HepG2 (cell line): ENCODE measurements around the gene CAPN11. TPM values are rescaled to one million over a fixed set of nuclear protein-coding genes. Genes with fewer than 3 reads are reported as not detected.

Source experiments
- ATAC-seq: fragments of 200-7000 bp; cut with Tn5 transposase; 3 replicates; pipeline ENCODE4 v1.9.1; 2020; ENCODE audit warnings: mild to moderate bottlenecking, moderate library complexity
- BruUV-seq: library from RNA; stranded (reverse); fragments of 400-500 nt; replicated peaks from 2 replicates; lab custom pipeline; 2021; lab: Mats Ljungman, UMichigan
- CTCF ChIA-PET: fragments of 300-600 bp; formaldehyde crosslinking; extraction: SDS; loops from one replicate; lab custom pipeline; 2021; ENCODE audit warnings: low total read pairs, inconsistent platforms, low intra/inter-chr PET ratio; lab: Yijun Ruan, JAX
- POLR2A ChIA-PET: fragments of 350-600 bp; sonication (Branson Sonifier 250); formaldehyde crosslinking; loops from one replicate; lab custom pipeline; 2020; ENCODE audit warnings: antibody characterized with exemption, inconsistent platforms; lab: Yijun Ruan, JAX
- DNase-seq: peaks from one replicate; pipeline ENCODE4 v3.0.0-alpha.2; 2015; ENCODE audit warnings: low spot score
- FAIRE-seq: peaks from 3 replicates; lab custom pipeline; 2011; peaks lifted over from hg19 to GRCh38; lab: Jason Lieb, UNC
- H2AFZ ChIP-seq: one replicate; pipeline ENCODE4 v1.6.1; 2011; ENCODE audit warnings: low read length, inconsistent platforms
- H3K27ac ChIP-seq: fragments of 300-600 bp; 3 replicates; pipeline ENCODE4 v1.8.0; 2011; ENCODE audit warnings: mixed run types, mild to moderate bottlenecking, mixed read lengths, low read length, inconsistent platforms; ENCODE audit not compliant: insufficient read depth; ENCODE audit errors: extremely low read length
- H3K27me3 ChIP-seq, 2 experiments: fragments of 200-600 bp in 1 of 2; 2 replicates in 1 of 2; 3 replicates in 1 of 2; pipeline versions ENCODE4 v1.6.0 to v1.8.0; 2011; ENCODE audit warnings: low read length in 2 of 2, mild to moderate bottlenecking in 2 of 2, moderate library complexity in 2 of 2, inconsistent platforms in 1 of 2; ENCODE audit not compliant: insufficient read depth in 2 of 2, control insufficient read depth in 1 of 2
- H3K36me3 ChIP-seq, 2 experiments: fragments of 200-600 bp in 1 of 2; replicated peaks in 1 of 2; 2 replicates in 1 of 2; 3 replicates in 1 of 2; pipeline versions ENCODE4 v1.5.1 to v1.8.0; 2011; ENCODE audit warnings: low read length in 2 of 2, inconsistent platforms in 1 of 2; ENCODE audit not compliant: insufficient read depth in 2 of 2, control insufficient read depth in 1 of 2
- H3K4me1 ChIP-seq: 2 replicates; pipeline ENCODE4 v1.5.1; 2012; ENCODE audit warnings: low read length, inconsistent platforms; ENCODE audit not compliant: insufficient read depth
- H3K4me2 ChIP-seq: 2 replicates; pipeline ENCODE4 v1.6.0; 2011; ENCODE audit warnings: low read depth, low read length, inconsistent platforms
- H3K4me3 ChIP-seq, 3 experiments: fragments of 200-600 bp in 1 of 3; sonication (generic), shearing (Covaris generic) in 1 of 3; replicated peaks in 1 of 3; 2 replicates each; pipeline ENCODE4 v1.5.1; 2011 to 2016; ENCODE audit warnings: low read length in 3 of 3, inconsistent platforms in 2 of 3, low read depth in 2 of 3, mild to moderate bottlenecking in 2 of 3, control low read depth in 1 of 3, mixed read lengths in 1 of 3; ENCODE audit not compliant: insufficient read depth in 1 of 3
- H3K79me2 ChIP-seq: one replicate; pipeline ENCODE4 v1.6.1; 2011; ENCODE audit warnings: low read length, inconsistent platforms; ENCODE audit not compliant: insufficient read depth
- H3K9ac ChIP-seq: 2 replicates; pipeline ENCODE4 v1.6.0; 2011; ENCODE audit warnings: mild to moderate bottlenecking, low read depth, low read length, inconsistent platforms; ENCODE audit not compliant: insufficient read depth
- H3K9me3 ChIP-seq: 2 replicates; pipeline ENCODE4 v1.5.1; 2012; ENCODE audit warnings: mild to moderate bottlenecking, low read length
- H4K20me1 ChIP-seq: 2 replicates; pipeline ENCODE4 v1.6.0; 2011; ENCODE audit warnings: inconsistent platforms, mild to moderate bottlenecking, low read length, moderate library complexity; ENCODE audit not compliant: insufficient read depth
- CBFB ChIP-seq: sonication (generic); formaldehyde crosslinking; IDR thresholded peaks from 2 replicates; pipeline ENCODE4 v1.4.0; 2020; ENCODE audit warnings: missing genetic modification reagents
- KLF12 ChIP-seq: sonication (generic); formaldehyde crosslinking; IDR thresholded peaks from 2 replicates; pipeline ENCODE4 v1.4.0; 2020; ENCODE audit warnings: missing genetic modification reagents, borderline replicate concordance
- SAP130 ChIP-seq: IDR thresholded peaks from 2 replicates; pipeline ENCODE4 v1.6.1; 2016; ENCODE audit warnings: low read depth
- ZNF121 ChIP-seq: sonication (generic); formaldehyde crosslinking; IDR thresholded peaks from 2 replicates; pipeline ENCODE4 v1.5.0; 2020; ENCODE audit warnings: mild to moderate bottlenecking, missing genetic modification reagents
- ZNF3 ChIP-seq: IDR thresholded peaks from 2 replicates; pipeline ENCODE4 v1.7.0; 2017; ENCODE audit warnings: inconsistent platforms
- ZNF343 ChIP-seq: sonication (generic); formaldehyde crosslinking; IDR thresholded peaks from 2 replicates; pipeline ENCODE4 v1.4.0; 2020; ENCODE audit warnings: mild to moderate bottlenecking, missing genetic modification reagents
- WGBS: methylation state at CpG from one replicate; pipeline ENCODE4 v1.1.6; 2017; ENCODE audit warnings: low lambda C conversion rate; 5-methylcytosine and 5-hydroxymethylcytosine counted together
- in situ Hi-C: cut with HindIII; loops from 2 replicates; pipeline ENCODE4 v1.10.0; 2017; ENCODE audit warnings: low pct_unique_long_range_greater_than_20kb; ENCODE audit not compliant: extremely low pct_ligation_motif_present
- intact Hi-C: fragments of 100-400 bp; cut with micrococcal nuclease; formaldehyde crosslinking; loops from one replicate; pipeline ENCODE4 v1.10.0; 2022; ENCODE audit not compliant: unreplicated experiment
- polyA plus RNA-seq, 8 experiments: library from polyadenylated mRNA; depleted of rRNA in 3 of 8; stranded (reverse) in 7 of 8; unstranded in 1 of 8; fragments of >200 nt; fragmentation: Illumina TruSeq in 4 of 8; extraction: Trizol in 4 of 8; gene quantifications; 2 replicates each; pipeline versions ENCODE4 v1.2.1 to v1.2.3, GENCODE V29; 2011 to 2016; ENCODE audit warnings: low read depth in 4 of 8, missing spikeins in 1 of 8, mixed read lengths in 1 of 8; ENCODE audit not compliant: insufficient read depth in 1 of 8
- total RNA-seq, 5 experiments: library from RNA; depleted of rRNA; stranded (reverse); fragments of >200 nt; fragmentation: Illumina TruSeq; extraction: Trizol; gene quantifications; 2 replicates each; pipeline ENCODE4 v1.2.3, GENCODE V29; 2016; ENCODE audit warnings: low read depth in 1 of 5
- TF ChIP-seq, protein P1 (sequence below): IDR thresholded peaks from 2 replicates; pipeline ENCODE4 v1.6.1; 2016; ENCODE audit warnings: low read depth, borderline replicate concordance
- TF ChIP-seq, protein P2 (sequence below): sonication (generic); formaldehyde crosslinking; IDR thresholded peaks from 2 replicates; pipeline ENCODE4 v1.8.1; 2022; ENCODE audit warnings: low read depth, mild to moderate bottlenecking, missing genetic modification reagents

Gene CAPN11
- total and polyA plus RNA-seq, 2 of the 13 experiments (the other 11 are each of a cell fraction or from before 2014, with no cell fraction given): 0.07 to 0.11 TPM

DNA sequence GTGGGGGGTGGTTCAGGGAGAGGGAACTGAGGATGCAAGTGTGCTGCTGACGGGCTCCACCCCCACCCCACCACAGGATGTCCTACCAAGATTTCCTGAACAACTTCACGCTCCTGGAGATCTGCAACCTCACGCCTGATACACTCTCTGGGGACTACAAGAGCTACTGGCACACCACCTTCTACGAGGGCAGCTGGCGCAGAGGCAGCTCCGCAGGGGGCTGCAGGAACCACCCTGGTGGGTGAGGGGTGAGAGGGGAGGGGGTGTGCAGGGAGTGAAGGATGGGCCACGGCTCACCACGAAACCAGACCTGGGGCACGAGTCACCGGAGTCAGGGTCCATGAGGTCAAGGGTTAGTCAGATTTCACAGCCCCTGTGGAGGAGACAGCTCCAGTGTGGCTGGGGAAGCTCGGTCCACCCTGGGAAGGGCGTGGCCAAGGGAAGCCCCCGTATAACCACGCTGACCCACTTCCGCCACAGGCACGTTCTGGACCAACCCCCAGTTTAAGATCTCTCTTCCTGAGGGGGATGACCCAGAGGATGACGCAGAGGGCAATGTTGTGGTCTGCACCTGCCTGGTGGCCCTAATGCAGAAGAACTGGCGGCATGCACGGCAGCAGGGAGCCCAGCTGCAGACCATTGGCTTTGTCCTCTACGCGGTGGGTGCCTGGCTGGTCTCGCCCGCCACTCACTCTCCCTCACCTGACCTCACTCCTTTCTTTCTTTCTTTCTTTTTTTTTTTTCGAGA lies 18.3 kb downstream of the CAPN11 start (continued):
- TF ChIP-seq, protein P1, sequence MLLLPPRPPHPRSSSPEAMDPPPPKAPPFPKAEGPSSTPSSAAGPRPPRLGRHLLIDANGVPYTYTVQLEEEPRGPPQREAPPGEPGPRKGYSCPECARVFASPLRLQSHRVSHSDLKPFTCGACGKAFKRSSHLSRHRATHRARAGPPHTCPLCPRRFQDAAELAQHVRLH (CRISPR knock-in tag): no peak
- TF ChIP-seq ZNF343 (CRISPR knock-in tag) (no peak), CBFB (CRISPR knock-in tag) (no peak), SAP130 (0 out of 2 replicates have a peak, but pooled peaks have one; percentile 25), KLF12 (0 out of 2 replicates have a peak, but pooled peaks have one; percentile 35)
- TF ChIP-seq, protein P2, sequence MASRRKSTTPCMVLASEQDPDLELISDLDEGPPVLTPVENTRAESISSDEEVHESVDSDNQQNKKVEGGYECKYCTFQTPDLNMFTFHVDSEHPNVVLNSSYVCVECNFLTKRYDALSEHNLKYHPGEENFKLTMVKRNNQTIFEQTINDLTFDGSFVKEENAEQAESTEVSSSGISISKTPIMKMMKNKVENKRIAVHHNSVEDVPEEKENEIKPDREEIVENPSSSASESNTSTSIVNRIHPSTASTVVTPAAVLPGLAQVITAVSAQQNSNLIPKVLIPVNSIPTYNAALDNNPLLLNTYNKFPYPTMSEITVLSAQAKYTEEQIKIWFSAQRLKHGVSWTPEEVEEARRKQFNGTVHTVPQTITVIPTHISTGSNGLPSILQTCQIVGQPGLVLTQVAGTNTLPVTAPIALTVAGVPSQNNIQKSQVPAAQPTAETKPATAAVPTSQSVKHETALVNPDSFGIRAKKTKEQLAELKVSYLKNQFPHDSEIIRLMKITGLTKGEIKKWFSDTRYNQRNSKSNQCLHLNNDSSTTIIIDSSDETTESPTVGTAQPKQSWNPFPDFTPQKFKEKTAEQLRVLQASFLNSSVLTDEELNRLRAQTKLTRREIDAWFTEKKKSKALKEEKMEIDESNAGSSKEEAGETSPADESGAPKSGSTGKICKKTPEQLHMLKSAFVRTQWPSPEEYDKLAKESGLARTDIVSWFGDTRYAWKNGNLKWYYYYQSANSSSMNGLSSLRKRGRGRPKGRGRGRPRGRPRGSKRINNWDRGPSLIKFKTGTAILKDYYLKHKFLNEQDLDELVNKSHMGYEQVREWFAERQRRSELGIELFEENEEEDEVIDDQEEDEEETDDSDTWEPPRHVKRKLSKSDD (CRISPR knock-in tag): 0 out of 2 replicates have a peak, but pooled peaks have one; percentile 23
- TF ChIP-seq, all 625 proteins: peak for 21

DNA sequence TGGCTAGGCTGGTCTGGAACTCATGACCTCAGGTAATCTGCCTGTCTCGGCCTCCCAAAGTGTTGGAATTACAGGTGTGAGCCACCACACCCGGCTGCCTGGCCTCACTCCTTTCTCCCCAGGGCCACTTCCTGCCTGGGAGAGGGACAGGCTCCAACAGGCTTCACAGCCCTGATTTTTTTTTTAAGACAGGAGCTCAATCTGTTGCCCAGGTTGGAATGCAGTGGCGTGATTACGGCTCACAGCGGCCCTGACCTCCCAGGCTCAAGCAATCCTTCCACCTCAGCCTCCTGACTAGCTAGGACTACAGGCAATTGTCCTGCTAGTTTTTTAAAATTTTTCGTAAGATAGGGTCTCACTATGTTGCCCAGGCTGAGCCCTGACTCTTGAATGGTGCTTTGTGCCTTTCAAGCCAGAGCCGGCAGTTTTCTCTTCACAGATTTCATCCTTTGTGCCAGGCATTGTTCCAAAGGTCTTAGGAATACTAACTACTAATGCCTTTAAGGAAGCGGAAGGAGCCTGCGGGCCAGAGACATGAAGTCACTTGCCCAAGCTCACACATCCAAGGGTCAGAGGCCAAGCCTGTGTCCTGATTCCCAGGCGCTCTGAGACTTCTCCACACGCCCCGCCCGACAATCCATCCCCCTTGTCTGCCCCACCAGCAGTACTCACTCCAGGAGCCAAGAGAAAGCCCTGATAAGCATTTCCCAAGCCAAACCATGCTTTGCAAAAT lies 19.2 kb downstream of the CAPN11 start:
- in situ Hi-C loops (no loop called here), intact Hi-C loops (no loop called here)
- H3K4me2 ChIP-seq: no peak overlapping the region
- no peaks in the 10 kb centered on the region for H3K36me3 ChIP-seq
- H3K27ac ChIP-seq: no peak overlapping the region
- no peak overlapping the region for H2AFZ ChIP-seq
- no peaks in the 10 kb centered on the region for H4K20me1 ChIP-seq
- no peak for DNase-seq
- H3K79me2 ChIP-seq: no peaks in the 10 kb centered on the region
- H3K9me3 ChIP-seq: no peaks in the 10 kb centered on the region
- H3K4me1 ChIP-seq: peaks cover 61% of the 10 kb centered on the region
- WGBS: 24% methylated on average over 13 of the region's 13 CpGs
- no peak for FAIRE-seq
- ChIA-PET POLR2A (interaction anchor here (1.0 to 3.3 kb wide), 4 partner anchors 30 to 79 kb away, joined by 3 to 14 read pairs (median 8); partner anchors contain the start of genes HSP90AB1 and SLC35B2), CTCF (no interaction called here)
- TF ChIP-seq ZNF3 (CRISPR knock-in tag): no peak
- TF ChIP-seq ZNF121: peak; percentile 88
- peaks cover 0 to 10% of the 10 kb centered on the region in 2 experiments; a peak in 1 of 5 replicates for H3K27me3 ChIP-seq
- peak; percentile 4; the same call in 2 of the 3 replicates for ATAC-seq
- no peak overlapping the region for H3K9ac ChIP-seq
- no TSS peak for BruUV-seq
- H3K4me3 ChIP-seq: no peak overlapping the region
